CD14-positive monocyte (primary cell): ENCODE data around the gene PLA2G2C. TPM values are rescaled to one million over a fixed set of nuclear protein-coding genes. Genes with fewer than 3 reads are reported as not detected.

Source experiments
- DNase-seq, 3 donors: peaks; one replicate each; pipeline ENCODE4 v3.0.0-alpha.2; 2011 to 2022
- H2AFZ ChIP-seq: 2 replicates; pipeline ENCODE4 v1.6.0; 2012; ENCODE audit warnings: mild to moderate bottlenecking, low read depth, low read length, inconsistent platforms; ENCODE audit not compliant: insufficient read depth, poor library complexity, severe bottlenecking
- H3K27ac ChIP-seq, 2 donors: 1 replicate in 1 of 2; 2 replicates in 1 of 2; pipeline ENCODE4 v1.5.1; 2012 to 2013; ENCODE audit warnings: low read length in 2 of 2, control low read depth in 1 of 2, inconsistent platforms in 1 of 2, low read depth in 1 of 2, mild to moderate bottlenecking in 1 of 2
- H3K27me3 ChIP-seq, 2 donors: one replicate each; pipeline versions ENCODE4 v1.6.0 to v1.6.1; 2011 to 2013; ENCODE audit warnings: low read length in 2 of 2; ENCODE audit not compliant: control insufficient read depth in 2 of 2, insufficient read depth in 2 of 2
- H3K36me3 ChIP-seq, 2 donors: replicated peaks in 1 of 2; 1 replicate in 1 of 2; 2 replicates in 1 of 2; pipeline versions ENCODE4 v1.5.1 to v1.6.1; 2012 to 2013; ENCODE audit warnings: low read length in 2 of 2, control low read depth in 1 of 2, inconsistent platforms in 1 of 2, mild to moderate bottlenecking in 1 of 2; ENCODE audit not compliant: insufficient read depth in 2 of 2, control insufficient read depth in 1 of 2
- H3K4me1 ChIP-seq, 2 donors: 1 replicate in 1 of 2; 2 replicates in 1 of 2; pipeline versions ENCODE4 v1.5.1 to v1.6.1; 2012 to 2013; ENCODE audit warnings: low read length in 2 of 2, control low read depth in 1 of 2, inconsistent platforms in 1 of 2, mild to moderate bottlenecking in 1 of 2, moderate library complexity in 1 of 2; ENCODE audit not compliant: insufficient read depth in 2 of 2, control insufficient read depth in 1 of 2
- H3K4me2 ChIP-seq: replicated peaks from 2 replicates; pipeline ENCODE3; 2012; ENCODE audit warnings: low read length, moderate library complexity, mild to moderate bottlenecking; ENCODE audit not compliant: poor library complexity, severe bottlenecking; ENCODE audit errors: extremely low read depth
- H3K4me3 ChIP-seq, 3 experiments: fragments of 200-600 bp in 1 of 3; sonication (generic) in 1 of 3; replicated peaks in 1 of 3; 1 replicate in 2 of 3; 2 replicates in 1 of 3; pipeline ENCODE4 v1.5.1; 2011 to 2013; ENCODE audit warnings: low read length in 3 of 3, mild to moderate bottlenecking in 3 of 3, control low read depth in 2 of 3, low read depth in 2 of 3, inconsistent platforms in 1 of 3, moderate library complexity in 1 of 3
- H3K79me2 ChIP-seq: 2 replicates; pipeline ENCODE4 v1.6.0; 2012; ENCODE audit warnings: mild to moderate bottlenecking, control low read depth, inconsistent platforms, low read length, moderate library complexity; ENCODE audit not compliant: insufficient read depth
- H3K9ac ChIP-seq: 2 replicates; pipeline ENCODE4 v1.6.0; 2017; ENCODE audit warnings: low read length, mild to moderate bottlenecking; ENCODE audit not compliant: insufficient read depth, poor library complexity, severe bottlenecking
- H3K9me3 ChIP-seq, 2 donors: replicated peaks in 1 of 2; 1 replicate in 1 of 2; 2 replicates in 1 of 2; pipeline versions ENCODE4 v1.5.1 to v1.6.1; 2012 to 2013; ENCODE audit warnings: low read length in 2 of 2, control low read depth in 1 of 2; ENCODE audit not compliant: control insufficient read depth in 1 of 2, insufficient read depth in 1 of 2
- H4K20me1 ChIP-seq: 2 replicates; pipeline ENCODE4 v1.6.0; 2012; ENCODE audit warnings: mild to moderate bottlenecking, low read length, control low read depth, moderate library complexity; ENCODE audit not compliant: insufficient read depth
- H3K27ac Mint-ChIP-seq, 7 donors: one replicate each; pipeline ENCODE4 v1.8.0; 2020; ENCODE audit warnings: mild to moderate bottlenecking in 7 of 7, mixed read lengths in 7 of 7, moderate library complexity in 6 of 7, inconsistent platforms in 2 of 7
- H3K27me3 Mint-ChIP-seq, 3 donors: one replicate each; pipeline ENCODE4 v1.8.0; 2021 to 2022; ENCODE audit warnings: low read depth in 3 of 3, mild to moderate bottlenecking in 3 of 3, mixed read lengths in 3 of 3, moderate library complexity in 3 of 3, inconsistent platforms in 1 of 3
- H3K36me3 Mint-ChIP-seq, 2 donors: one replicate each; pipeline ENCODE4 v1.8.0; 2020; ENCODE audit warnings: mixed read lengths in 2 of 2, inconsistent platforms in 1 of 2, mild to moderate bottlenecking in 1 of 2
- H3K4me1 Mint-ChIP-seq: one replicate; pipeline ENCODE4 v1.8.0; 2020; ENCODE audit warnings: mild to moderate bottlenecking, mixed read lengths
- H3K4me3 Mint-ChIP-seq, 2 donors: one replicate each; pipeline ENCODE4 v1.8.0; 2020; ENCODE audit warnings: mild to moderate bottlenecking in 2 of 2, mixed read lengths in 2 of 2, moderate library complexity in 1 of 2
- H3K9me3 Mint-ChIP-seq, 7 donors: one replicate each; pipeline ENCODE4 v1.8.0; 2020 to 2022; ENCODE audit warnings: mixed read lengths in 7 of 7, mild to moderate bottlenecking in 6 of 7, moderate library complexity in 6 of 7, inconsistent platforms in 2 of 7
- WGBS: methylation state at CpG from one replicate; pipeline ENCODE4 v1.1.5; 2013; ENCODE audit warnings: missing lambda C conversion rate; ENCODE audit not compliant: insufficient coverage; 5-methylcytosine and 5-hydroxymethylcytosine counted together
- intact Hi-C, 2 donors: fragments of 100-400 bp; cut with micrococcal nuclease; formaldehyde crosslinking; loops; one replicate each; pipeline versions ENCODE4 v1.15.0 to v1.15.1; 2023
- polyA plus RNA-seq, 3 donors: library from polyadenylated mRNA; depleted of rRNA in 1 of 3; unstranded in 2 of 3; stranded (reverse) in 1 of 3; fragments of 300-500 nt in 2 of 3; fragments of >200 nt in 1 of 3; fragmentation: Illumina TruSeq in 2 of 3; gene quantifications; 1 replicate in 2 of 3; 2 replicates in 1 of 3; pipeline ENCODE4 v1.2.3, GENCODE V29; 2012 to 2021
- TF ChIP-seq, protein P1 (sequence below): fragments of 200-600 bp; IDR thresholded peaks from one replicate; pipeline ENCODE4 v1.8.0; 2022; ENCODE audit warnings: antibody characterized with exemption, mild to moderate bottlenecking

Gene PLA2G2C
- polyA plus RNA-seq, 3 donors: 0.07 to 0.40 TPM; not detected in 1

DNA sequence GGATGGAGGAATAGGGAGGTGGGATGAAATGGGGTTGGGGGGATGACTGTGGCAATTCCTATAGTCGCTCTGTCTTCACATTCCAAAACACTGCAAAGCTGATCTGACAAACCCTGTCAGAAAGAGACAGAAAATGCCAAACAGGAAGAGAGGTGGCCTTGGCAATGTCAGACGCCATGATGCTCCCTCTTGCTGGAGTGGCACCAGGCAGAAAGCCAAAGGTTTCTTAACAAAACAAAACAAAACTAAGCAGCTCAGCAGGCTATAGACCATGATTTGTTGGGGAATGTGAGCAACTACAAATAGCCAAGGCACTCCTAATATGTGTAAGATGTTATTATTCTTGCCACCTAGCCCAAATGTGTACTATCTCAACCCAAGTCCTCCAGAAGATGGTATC lies 42.9 kb upstream of the PLA2G2C start:
- Histone ChIP-seq H3K79me2 (no peaks in the 10 kb centered on the region), H3K27me3 (peaks cover 22 to 42% of the 10 kb centered on the region in 2 donors), H3K4me2 (no peak overlapping the region), H4K20me1 (no peaks in the 10 kb centered on the region), H3K27ac (no peak overlapping the region), H3K4me3 (no peak overlapping the region), H3K9me3 (no peaks in the 10 kb centered on the region), H3K36me3 (no peaks in the 10 kb centered on the region), H3K9ac (no peak overlapping the region), H2AFZ (no peak overlapping the region), H3K4me1 (no peaks in the 10 kb centered on the region)
- Mint-ChIP-seq H3K4me3 (no peak overlapping the region), H3K27me3 (peaks cover 36 to 78% (median 40%) of the 10 kb centered on the region in 3 donors), H3K27ac (no peak overlapping the region), H3K36me3 (no peaks in the 10 kb centered on the region), H3K4me1 (no peaks in the 10 kb centered on the region), H3K9me3 (peaks cover 0 to 8% (median 2%) of the 10 kb centered on the region in 7 donors)
- WGBS: 71% methylated on average over 1 of the region's 2 CpGs
- intact Hi-C loops: no loop called here
- TF ChIP-seq, protein P1, sequence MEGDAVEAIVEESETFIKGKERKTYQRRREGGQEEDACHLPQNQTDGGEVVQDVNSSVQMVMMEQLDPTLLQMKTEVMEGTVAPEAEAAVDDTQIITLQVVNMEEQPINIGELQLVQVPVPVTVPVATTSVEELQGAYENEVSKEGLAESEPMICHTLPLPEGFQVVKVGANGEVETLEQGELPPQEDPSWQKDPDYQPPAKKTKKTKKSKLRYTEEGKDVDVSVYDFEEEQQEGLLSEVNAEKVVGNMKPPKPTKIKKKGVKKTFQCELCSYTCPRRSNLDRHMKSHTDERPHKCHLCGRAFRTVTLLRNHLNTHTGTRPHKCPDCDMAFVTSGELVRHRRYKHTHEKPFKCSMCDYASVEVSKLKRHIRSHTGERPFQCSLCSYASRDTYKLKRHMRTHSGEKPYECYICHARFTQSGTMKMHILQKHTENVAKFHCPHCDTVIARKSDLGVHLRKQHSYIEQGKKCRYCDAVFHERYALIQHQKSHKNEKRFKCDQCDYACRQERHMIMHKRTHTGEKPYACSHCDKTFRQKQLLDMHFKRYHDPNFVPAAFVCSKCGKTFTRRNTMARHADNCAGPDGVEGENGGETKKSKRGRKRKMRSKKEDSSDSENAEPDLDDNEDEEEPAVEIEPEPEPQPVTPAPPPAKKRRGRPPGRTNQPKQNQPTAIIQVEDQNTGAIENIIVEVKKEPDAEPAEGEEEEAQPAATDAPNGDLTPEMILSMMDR: no peak
- DNase-seq: no peak

DNA sequence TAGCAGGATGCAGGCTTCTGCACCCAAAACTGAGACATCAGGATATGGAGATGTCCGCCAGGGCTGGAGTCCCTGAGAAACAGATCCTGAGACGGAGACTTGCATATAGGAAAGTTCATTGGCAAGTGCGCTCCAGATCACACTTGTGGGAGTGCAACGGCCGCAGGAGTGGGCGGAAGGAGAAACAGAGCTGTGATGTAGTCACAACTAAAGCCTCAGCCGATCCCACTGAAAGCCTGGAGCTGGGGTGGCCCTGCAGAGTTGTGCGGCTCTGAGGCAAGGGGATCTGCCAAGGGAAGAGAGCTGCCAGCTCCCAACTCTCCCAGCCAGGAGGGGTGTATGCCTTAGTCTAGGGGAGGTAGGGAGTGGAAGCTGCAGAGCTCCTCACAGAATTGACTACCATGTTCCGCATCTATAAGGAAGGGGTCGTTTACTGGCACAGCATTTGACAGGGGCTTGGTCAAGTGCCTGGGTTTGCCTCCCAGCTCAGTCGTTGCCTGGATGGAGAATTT lies 42.1 kb upstream of the PLA2G2C start:
- Mint-ChIP-seq H3K27me3 (peaks cover 33 to 78% (median 43%) of the 10 kb centered on the region in 3 donors), H3K4me3 (peak overlapping the region in 1 of 2 donors; percentile 18), H3K9me3 (peaks cover 0 to 10% (median 2%) of the 10 kb centered on the region in 7 donors), H3K27ac (no peak overlapping the region), H3K36me3 (no peaks in the 10 kb centered on the region), H3K4me1 (peaks cover 1% of the 10 kb centered on the region)
- Histone ChIP-seq H3K27ac (no peak overlapping the region), H2AFZ (no peak overlapping the region), H3K9ac (no peak overlapping the region), H3K4me2 (no peak overlapping the region), H3K9me3 (no peaks in the 10 kb centered on the region), H3K79me2 (no peaks in the 10 kb centered on the region), H3K4me1 (peaks cover under 1 to 1% of the 10 kb centered on the region in 2 donors), H3K27me3 (peaks cover 20 to 39% of the 10 kb centered on the region in 2 donors), H3K4me3 (no peak overlapping the region), H4K20me1 (no peaks in the 10 kb centered on the region), H3K36me3 (no peaks in the 10 kb centered on the region)
- intact Hi-C loops: no loop called here
- WGBS: 98% methylated on average over 7 of the region's 11 CpGs
- TF ChIP-seq, protein P1: no peak
- no peak for DNase-seq
